GM04504 (cell line): Measurements from ENCODE around the gene MTFMT.
"Not testable (repeated sequence)": the region's sequence is repeated elsewhere in the genome, so short reads cannot be mapped to it uniquely, and the experiment has no call there.

ENCODE experiments used
- DNase-seq: peaks from one replicate; pipeline ENCODE4 v3.0.0-alpha.2; 2012; ENCODE audit warnings: low read depth

The MTFMT gene

GRCh38 chr15:65028921-65029735 lies at the start of gene MTFMT:
Gene MTFMT (minus strand): TSS chr15:65029639. CDS start chr15:65029613, 26 bp downstream.
- DNase-seq, result peak; percentile 45

DNA sequence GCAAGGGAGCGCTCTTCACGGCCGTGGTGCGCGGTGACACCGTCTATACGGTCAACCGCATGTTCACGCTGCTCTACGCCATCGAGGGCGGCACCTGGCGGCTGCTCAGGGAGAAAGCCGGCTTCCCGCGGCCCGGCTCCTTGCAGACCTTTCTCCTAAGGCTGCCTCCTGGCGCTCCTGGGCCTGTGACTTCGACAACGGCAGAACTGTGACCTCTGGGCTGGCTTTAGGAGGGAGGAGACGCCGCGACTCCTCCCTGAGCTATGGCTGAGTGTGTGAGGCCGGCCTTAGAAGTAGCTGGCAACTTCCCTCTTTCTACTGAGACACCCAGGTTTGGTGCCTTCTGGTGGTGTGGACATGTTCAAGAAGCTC lies 48.5 kb upstream of the MTFMT start:
- DNase-seq, result no peak

DNA sequence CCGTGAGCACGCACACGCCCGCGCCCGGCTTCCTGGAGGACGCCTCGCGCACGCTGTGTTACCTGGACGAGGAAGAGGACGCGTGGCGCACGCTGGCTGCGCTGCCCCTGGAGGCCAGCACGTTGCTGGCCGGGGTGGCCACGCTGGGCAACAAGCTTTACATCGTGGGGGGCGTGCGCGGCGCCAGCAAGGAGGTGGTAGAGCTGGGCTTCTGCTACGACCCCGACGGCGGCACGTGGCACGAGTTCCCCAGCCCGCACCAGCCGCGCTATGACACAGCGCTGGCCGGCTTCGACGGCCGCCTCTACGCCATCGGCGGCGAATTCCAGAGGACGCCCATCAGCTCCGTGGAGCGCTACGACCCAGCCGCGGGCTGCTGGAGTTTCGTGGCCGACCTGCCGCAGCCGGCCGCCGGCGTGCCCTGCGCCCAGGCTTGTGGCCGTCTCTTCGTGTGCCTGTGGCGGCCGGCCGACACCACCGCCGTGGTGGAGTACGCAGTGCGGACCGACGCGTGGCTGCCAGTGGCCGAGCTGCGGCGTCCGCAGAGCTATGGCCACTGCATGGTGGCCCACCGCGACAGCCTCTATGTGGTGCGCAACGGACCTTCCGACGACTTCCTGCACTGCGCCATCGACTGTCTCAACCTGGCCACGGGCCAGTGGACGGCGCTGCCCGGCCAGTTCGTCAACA lies 48.0 kb upstream of the MTFMT start:
- DNase-seq, result no peak

DNA sequence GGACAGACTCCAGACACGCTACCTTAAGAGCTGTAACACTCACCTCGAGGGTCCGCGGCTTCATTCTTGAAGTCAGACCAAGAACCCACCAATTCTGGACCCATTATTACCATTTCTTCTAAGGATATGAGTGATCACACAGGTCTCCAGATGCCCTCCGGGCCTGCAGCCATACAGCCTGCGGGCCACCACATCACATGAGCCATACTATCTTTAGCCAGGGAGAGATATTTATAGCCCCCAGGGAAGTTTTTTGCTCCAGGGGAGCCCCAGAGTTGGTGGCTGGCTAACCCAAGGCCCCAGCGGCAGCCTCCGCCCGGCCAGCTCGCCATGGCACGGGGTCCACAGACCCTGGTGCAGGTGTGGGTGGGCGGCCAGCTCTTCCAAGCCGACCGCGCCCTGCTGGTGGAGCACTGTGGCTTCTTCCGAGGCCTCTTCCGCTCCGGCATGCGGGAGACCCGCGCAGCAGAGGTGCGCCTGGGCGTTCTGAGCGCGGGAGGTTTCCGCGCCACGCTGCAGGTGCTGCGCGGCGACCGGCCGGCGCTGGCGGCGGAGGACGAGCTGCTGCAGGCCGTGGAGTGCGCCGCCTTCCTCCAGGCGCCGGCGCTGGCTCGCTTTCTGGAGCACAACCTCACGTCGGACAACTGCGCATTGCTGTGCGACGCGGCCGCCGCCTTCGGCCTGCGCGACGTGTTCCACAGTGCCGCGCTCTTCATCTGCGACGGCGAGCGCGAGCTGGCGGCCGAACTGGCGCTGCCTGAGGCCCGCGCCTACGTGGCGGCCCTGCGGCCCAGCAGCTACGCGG lies 47.2 kb upstream of the MTFMT start, which contains the start of gene KBTBD13:
KBTBD13 (plus strand) TSS at position 261 of the 805 bp plus-strand sequence; CDS start at position 331, 70 bp downstream.
- DNase-seq, result no peak

GRCh38 chr15:65075607-65076395 lies 46.4 kb upstream of the MTFMT start:
- DNase-seq, result not testable (repeated sequence)

DNA sequence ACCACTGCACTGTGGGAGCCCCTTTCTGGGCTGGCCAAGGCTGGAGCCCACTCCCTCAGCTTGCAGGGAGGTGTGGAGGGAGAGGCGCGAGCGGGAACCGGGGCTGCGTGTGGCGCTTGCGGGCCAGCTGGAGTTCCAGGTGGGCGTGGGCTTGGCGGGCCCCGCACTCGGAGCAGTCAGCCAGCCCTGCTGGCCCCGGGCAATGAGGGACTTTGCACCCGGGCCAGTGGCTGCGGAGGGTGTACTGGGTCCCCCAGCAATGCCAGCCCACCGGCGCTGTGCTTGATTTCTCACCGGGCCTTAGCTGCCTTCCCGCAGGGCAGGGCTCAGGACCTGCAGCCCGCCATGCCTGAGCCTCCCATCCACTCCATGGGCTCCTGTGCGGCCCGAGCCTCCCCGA lies 45.5 kb upstream of the MTFMT start:
- not testable (repeated sequence) for DNase-seq

GRCh38 chr15:65072617-65073016 lies 43.2 kb upstream of the MTFMT start:
- no peak for DNase-seq

- no peak for DNase-seq
Observed at GRCh38 chr15:65072027-65072426, 42.6 kb upstream of the MTFMT start.

GRCh38 chr15:65071381-65071811 lies 42.0 kb upstream of the MTFMT start:
- no peak for DNase-seq

- no peak for DNase-seq
Observed at GRCh38 chr15:65069779-65070546, 40.5 kb upstream of the MTFMT start.

DNA sequence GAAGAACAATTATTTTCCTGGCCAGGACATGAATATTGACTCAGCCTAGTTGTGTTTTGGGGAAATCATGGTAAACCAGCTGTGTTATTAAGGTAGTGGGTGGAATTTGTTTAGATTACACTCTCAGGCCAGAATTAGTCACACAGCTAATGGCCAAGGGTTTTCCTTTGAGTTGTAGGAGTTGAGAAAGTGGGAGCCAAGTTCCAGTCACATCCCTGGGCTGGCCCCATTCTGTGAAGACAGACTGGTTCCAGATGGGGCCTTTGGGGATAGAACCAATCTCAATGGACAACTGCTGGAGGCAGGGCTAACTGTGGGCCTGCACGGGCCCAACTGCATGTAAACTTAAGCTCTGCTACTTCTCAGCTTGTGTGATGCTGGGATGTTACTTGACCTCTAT lies 39.7 kb upstream of the MTFMT start:
- peak; percentile 94 for DNase-seq

DNA sequence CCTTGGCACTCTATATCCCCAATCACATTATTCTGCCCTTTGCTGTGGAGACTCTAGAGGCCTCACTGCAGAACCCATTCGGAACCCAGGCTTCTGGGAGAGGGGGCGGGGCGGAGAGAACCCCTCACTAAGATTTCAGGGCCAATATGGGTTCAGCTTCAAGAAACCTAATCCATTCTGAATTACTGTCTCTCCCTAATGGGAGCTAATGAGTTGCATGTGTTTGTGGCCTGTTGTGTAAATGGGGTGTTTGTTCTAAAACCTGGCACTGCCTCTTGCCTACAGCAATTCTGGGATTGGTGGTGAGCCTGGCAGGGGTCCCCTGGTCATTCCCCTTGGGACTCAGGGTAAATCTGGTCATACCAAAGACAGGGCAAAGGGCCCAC lies 39.0 kb upstream of the MTFMT start:
- DNase-seq, result no peak

DNA sequence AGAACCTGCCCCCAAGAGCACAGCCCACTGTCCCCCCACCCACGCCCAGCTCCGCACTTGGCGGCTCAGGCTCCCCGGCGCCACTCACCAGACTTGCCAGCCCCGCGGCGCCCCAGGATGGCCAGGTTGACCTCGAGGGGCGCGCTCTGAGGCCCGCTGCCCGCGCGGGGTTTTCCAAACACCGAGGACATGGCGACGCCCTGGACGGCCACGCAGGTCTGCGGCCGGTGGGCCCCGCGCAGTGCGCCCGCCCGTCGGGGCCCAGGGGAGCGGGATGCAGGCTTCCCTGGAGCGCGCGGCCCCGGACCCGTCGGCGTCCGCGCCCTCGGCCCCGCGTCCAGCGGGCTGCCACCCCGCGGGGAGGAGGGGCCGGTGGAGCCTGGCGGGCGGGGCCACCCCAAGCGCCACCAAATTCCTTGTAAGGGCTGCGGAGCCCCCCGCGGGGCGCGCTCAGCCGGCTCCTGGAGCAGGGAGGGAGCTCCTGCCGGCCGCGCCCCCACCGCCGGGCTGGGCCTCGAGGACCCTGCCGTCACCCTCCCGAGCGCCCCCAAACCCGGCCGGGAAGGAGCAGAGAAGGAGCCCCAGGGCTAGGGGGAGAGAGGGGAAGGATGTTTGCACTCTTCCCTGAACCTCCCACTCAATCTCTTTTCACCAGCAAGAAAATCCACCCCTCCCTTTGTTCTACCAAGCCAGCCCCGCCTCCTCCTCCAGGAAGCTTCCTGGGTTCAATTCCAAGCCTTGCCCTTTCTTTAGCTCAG lies 38.4 kb upstream of the MTFMT start, which contains the start of gene RASL12:
RASL12 (minus strand) TSS at position 347 of the 758 bp plus-strand sequence; CDS start at position 191, 156 bp downstream.
- no peak for DNase-seq

GRCh38 chr15:65067317-65067644 lies 37.8 kb upstream of the MTFMT start:
- no peak for DNase-seq

GRCh38 chr15:65066635-65067316 lies 37.3 kb upstream of the MTFMT start:
- DNase-seq, result no peak

DNA sequence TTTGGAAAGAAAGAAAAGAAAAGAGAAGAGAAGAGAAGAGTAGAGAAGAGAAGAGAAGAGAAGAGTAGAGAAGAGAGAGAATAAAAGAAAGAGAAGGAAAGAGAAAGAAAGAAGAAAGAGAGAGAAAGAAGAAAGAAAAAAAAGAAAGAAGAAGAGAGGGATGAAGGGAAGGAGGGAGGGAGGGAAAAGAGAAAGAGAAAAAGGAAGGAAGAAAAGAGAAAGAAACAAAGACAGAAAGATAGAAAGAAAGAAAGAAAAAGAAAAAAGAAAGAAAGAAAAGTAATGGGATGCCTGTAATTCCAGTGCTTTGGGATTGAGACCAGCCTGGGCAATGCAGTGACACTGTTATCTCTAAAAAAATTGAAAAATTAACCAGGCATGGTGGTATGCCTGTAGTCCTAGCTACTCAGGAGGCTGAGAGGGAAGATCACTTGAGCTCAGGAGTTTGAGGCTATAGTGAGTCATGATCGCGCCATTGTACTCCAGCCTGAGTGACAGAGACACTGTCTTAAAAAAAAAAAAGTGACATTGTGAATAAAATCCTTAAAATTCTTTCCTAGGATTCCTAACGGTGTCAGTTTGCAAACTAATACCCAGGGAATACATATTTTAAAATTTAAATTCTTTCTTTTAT lies 36.7 kb upstream of the MTFMT start:
- DNase-seq, result no peak

DNA sequence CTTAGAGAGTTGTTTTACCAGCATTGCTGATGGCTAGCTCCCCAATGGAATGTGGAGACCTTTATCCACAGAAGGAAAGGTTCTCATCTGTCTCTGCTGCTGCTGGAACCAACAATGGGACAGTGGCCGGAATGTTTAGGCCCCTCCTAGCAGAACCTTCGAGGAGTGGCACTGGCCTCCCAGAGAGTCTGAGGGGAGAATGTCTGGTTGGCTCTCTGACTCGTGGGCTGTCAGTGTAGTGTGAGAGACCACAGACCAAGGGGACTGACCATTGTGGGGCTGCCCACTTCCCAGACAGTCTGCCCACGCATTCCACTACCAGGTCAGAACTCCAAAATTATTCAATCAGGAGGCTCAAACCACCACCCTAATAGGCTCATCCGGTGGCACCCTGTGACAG lies 33.3 kb upstream of the MTFMT start:
- DNase-seq, result no peak

DNA sequence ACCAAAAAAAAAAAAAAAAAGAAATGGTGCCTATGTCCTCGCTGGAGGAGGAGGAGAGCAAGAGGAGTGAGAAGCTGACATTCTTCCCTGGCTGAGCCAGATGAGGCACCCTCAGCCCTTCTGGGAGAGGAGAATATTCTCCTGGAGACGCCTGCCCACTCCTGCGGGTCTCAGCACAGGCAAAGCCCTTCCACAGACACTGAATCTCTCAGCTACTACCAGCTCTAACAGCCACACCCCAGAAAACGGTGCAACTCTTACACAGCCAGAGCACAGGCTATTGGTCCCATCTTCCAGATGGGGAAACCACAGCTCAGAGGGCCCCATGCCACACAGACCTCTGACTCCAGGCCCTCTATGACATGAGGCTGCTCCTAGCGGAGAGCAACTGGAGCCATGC lies 32.6 kb upstream of the MTFMT start:
- DNase-seq, result no peak
